BJ (cell line): ENCODE measurements around the gene NLGN1. TPM values are rescaled to one million over a fixed set of nuclear protein-coding genes. Genes with fewer than 3 reads are reported as not detected.

Experiments
- CTCF ChIA-PET: fragments of 350-600 bp; formaldehyde crosslinking; extraction: SDS; loops from one replicate; lab custom pipeline; 2021; ENCODE audit warnings: antibody characterized with exemption, inconsistent platforms; lab: Yijun Ruan, JAX
- POLR2A ChIA-PET: fragments of 300-600 bp; sonication (Branson Sonifier 250); formaldehyde crosslinking; extraction: SDS; loops from one replicate; lab custom pipeline; 2021; ENCODE audit warnings: antibody characterized with exemption; lab: Charles Lee
- DNase-seq: peaks from one replicate; pipeline ENCODE4 v3.0.0-alpha.2; 2011; ENCODE audit warnings: low read depth
- H3K27me3 ChIP-seq: 2 replicates; pipeline ENCODE4 v1.6.0; 2011; ENCODE audit warnings: low read length; ENCODE audit not compliant: control insufficient read depth, insufficient read depth
- H3K36me3 ChIP-seq: 2 replicates; pipeline ENCODE4 v1.5.1; 2011; ENCODE audit warnings: low read length; ENCODE audit not compliant: control insufficient read depth, insufficient read depth
- H3K4me3 ChIP-seq: 2 replicates; pipeline ENCODE4 v1.5.1; 2011; ENCODE audit warnings: low read depth, mild to moderate bottlenecking, control low read depth, low read length
- polyA plus RNA-seq: library from polyadenylated mRNA; depleted of rRNA; stranded (reverse); fragments of >200 nt; gene quantifications from 2 replicates; pipeline ENCODE4 v1.2.3, GENCODE V29; 2011
- TF ChIP-seq, protein P1 (sequence below): IDR thresholded peaks from 2 replicates; pipeline ENCODE4 v1.5.1; 2011; ENCODE audit warnings: low read depth, mild to moderate bottlenecking, control low read depth, inconsistent platforms, low read length, moderate library complexity; ENCODE audit not compliant: insufficient read depth

Gene NLGN1
- polyA plus RNA-seq, 1 experiment: 15.5 TPM

DNA sequence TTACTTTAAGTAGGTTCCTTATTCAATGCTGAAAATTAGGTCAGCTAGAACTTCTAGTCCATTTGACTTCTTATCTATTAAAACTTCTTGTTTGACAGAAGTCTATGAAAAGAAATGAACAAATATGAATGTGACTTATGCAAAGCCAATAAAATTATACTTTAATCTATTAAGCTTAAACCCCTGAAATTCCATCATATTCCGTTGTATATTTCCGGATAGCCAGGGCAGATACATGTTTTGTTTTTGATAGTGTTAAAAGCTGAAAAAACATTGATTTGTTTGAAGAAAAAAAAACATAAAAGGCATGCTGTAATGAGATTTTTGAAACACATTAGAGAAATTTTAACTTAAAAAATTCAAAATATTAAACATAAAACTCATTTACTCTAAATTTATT is 794.4 kb downstream of the NLGN1 start:
- H3K36me3 ChIP-seq: no peaks in the 10 kb centered on the region
- ChIA-PET POLR2A (no interaction called here), CTCF (no interaction called here)
- no peak overlapping the region for H3K4me3 ChIP-seq
- no peak for DNase-seq
- H3K27me3 ChIP-seq: no peaks in the 10 kb centered on the region
- TF ChIP-seq, protein P1, sequence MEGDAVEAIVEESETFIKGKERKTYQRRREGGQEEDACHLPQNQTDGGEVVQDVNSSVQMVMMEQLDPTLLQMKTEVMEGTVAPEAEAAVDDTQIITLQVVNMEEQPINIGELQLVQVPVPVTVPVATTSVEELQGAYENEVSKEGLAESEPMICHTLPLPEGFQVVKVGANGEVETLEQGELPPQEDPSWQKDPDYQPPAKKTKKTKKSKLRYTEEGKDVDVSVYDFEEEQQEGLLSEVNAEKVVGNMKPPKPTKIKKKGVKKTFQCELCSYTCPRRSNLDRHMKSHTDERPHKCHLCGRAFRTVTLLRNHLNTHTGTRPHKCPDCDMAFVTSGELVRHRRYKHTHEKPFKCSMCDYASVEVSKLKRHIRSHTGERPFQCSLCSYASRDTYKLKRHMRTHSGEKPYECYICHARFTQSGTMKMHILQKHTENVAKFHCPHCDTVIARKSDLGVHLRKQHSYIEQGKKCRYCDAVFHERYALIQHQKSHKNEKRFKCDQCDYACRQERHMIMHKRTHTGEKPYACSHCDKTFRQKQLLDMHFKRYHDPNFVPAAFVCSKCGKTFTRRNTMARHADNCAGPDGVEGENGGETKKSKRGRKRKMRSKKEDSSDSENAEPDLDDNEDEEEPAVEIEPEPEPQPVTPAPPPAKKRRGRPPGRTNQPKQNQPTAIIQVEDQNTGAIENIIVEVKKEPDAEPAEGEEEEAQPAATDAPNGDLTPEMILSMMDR: no peak

DNA sequence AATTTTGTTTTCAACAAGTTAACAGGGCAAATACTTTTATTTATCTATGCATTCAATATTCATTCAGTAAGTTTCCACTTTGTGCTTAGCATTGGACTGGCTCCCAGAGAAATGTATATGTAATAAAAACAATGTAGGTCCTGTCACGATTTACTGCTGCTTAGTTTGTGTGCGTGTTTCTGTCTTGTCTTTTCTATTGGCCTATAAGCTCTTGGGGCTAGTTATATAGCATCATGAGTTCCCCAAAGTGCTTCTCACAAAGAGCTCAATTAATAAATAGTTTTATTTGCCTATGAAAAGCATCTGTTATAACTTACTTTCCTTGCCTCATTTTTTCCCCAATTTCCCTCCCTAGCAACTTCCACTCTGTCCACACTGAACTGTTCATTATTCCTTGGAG is 794.9 kb downstream of the NLGN1 start:
- no peak overlapping the region for H3K4me3 ChIP-seq
- no peak for DNase-seq
- POLR2A ChIA-PET: no interaction called here
- TF ChIP-seq, protein P1: no peak
- H3K27me3 ChIP-seq: no peaks in the 10 kb centered on the region
- CTCF ChIA-PET: interaction anchor here (1.6 kb wide), 1 partner anchor 67 kb away, joined by 6 read pairs; no protein-coding TSS in a partner anchor
- H3K36me3 ChIP-seq: no peaks in the 10 kb centered on the region

DNA sequence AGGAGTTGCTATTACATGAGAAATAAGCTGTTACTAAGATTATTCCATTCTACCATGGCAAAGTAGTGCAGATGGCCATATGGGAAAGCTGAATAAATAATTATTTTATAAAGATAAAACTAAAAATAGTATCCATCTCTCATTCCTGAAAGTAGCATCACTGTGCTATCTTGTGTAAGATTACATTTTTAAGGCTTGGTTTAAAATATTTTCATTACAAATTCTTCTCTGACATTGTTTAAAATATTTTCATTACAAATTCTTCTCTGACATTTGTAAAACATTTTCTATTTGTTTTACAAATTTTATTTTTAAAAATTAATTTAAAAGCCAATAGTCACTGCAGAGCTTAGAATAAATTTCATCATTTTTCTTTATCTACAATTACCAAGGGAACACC is 796.1 kb downstream of the NLGN1 start:
- POLR2A ChIA-PET: interaction anchor here (0.6 to 0.7 kb wide), 2 partner anchors 133 to 246 kb away, joined by 4 to 5 read pairs; no protein-coding TSS in a partner anchor

DNA sequence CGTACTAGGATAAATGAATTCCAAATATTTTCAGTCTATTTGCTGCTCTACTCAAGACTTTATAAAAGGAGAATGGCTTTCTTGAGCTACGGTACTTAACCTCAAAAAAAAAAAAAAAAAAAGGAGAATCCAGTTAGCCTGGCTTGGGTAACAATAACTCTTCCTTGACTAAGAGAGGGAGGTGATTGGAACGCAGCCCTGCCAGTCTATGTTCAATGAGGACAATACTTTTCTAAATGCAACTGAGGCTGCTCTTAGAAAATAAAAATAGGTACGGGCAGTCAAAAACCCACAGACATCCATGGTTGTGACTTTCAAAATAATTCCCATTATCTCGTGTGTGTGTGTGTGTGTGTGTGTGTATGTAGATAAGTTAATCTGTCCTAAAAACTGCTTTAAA is 799.9 kb downstream of the NLGN1 start:
- no peaks in the 10 kb centered on the region for H3K27me3 ChIP-seq
- no peak overlapping the region for H3K4me3 ChIP-seq
- CTCF ChIA-PET: no interaction called here
- TF ChIP-seq, protein P1: no peak
- DNase-seq: no peak
- no peaks in the 10 kb centered on the region for H3K36me3 ChIP-seq
- POLR2A ChIA-PET: no interaction called here

More for the DNA sequence above, 796.1 kb downstream of the NLGN1 start:
- Histone ChIP-seq H3K4me3 (no peak overlapping the region), H3K36me3 (no peaks in the 10 kb centered on the region), H3K27me3 (no peaks in the 10 kb centered on the region)
- TF ChIP-seq, protein P1: no peak
- DNase-seq: peak; percentile 9
- CTCF ChIA-PET: interaction anchor here (0.9 to 1.6 kb wide), 2 partner anchors 22 to 68 kb away, joined by 3 to 6 read pairs; no protein-coding TSS in a partner anchor

GRCh38 chr3:174198199-174198598 is 800.7 kb downstream of the NLGN1 start:
- no peak overlapping the region for H3K4me3 ChIP-seq
- no peaks in the 10 kb centered on the region for H3K36me3 ChIP-seq
- DNase-seq: no peak
- TF ChIP-seq, protein P1: no peak
- ChIA-PET CTCF (no interaction called here), POLR2A (interaction anchor here (0.6 kb wide), 1 partner anchor 613 kb away, joined by 3 read pairs; no protein-coding TSS in a partner anchor)
- no peaks in the 10 kb centered on the region for H3K27me3 ChIP-seq
